SU-DHL-6 (cell line): Measurements from ENCODE around the gene HIVEP2.

Experiments
- H2AFZ ChIP-seq: fragments of 200-600 bp; sonication (generic); 2 replicates; pipeline ENCODE4 v1.6.1; 2014; ENCODE audit warnings: low read depth, mild to moderate bottlenecking, moderate library complexity, mixed read lengths, antibody characterized with exemption, low read length; ENCODE audit not compliant: severe bottlenecking
- H3F3A ChIP-seq: fragments of 200-600 bp; shearing (Covaris generic); 2 replicates; pipeline ENCODE4 v1.6.0; 2016; ENCODE audit warnings: antibody characterized with exemption, mild to moderate bottlenecking; ENCODE audit not compliant: insufficient read depth
- H3K27ac ChIP-seq: fragments of 200-600 bp; sonication (generic); 2 replicates; pipeline ENCODE4 v1.5.1; 2016; ENCODE audit warnings: low read depth, mild to moderate bottlenecking, low read length, moderate library complexity, mixed read lengths
- H3K27me3 ChIP-seq: fragments of 200-600 bp; sonication (generic), shearing (Covaris generic); 2 replicates; pipeline ENCODE4 v1.6.0; 2014; ENCODE audit warnings: mild to moderate bottlenecking, low read length
- H3K36me3 ChIP-seq: fragments of 200-600 bp; sonication (generic); 2 replicates; pipeline ENCODE4 v1.6.1; 2014; ENCODE audit warnings: mild to moderate bottlenecking, low read length, mixed read lengths
- H3K4me2 ChIP-seq: fragments of 300-600, 200-600 bp; shearing (Covaris generic), sonication (generic); 2 replicates; pipeline ENCODE4 v1.6.0; 2014; ENCODE audit warnings: low read length, low read depth, mild to moderate bottlenecking; ENCODE audit not compliant: poor library complexity, severe bottlenecking
- H3K4me3 ChIP-seq: fragments of 200-600 bp; sonication (generic); 2 replicates; pipeline ENCODE4 v1.5.1; 2014; ENCODE audit warnings: antibody characterized with exemption, low read length, mild to moderate bottlenecking, mixed read lengths; ENCODE audit not compliant: insufficient read depth, poor library complexity, severe bottlenecking
- H3K79me2 ChIP-seq: fragments of 200-600 bp; sonication (generic); 2 replicates; pipeline ENCODE4 v1.6.1; 2014; ENCODE audit warnings: mild to moderate bottlenecking, low read length, moderate library complexity; ENCODE audit not compliant: insufficient read depth
- H3K9ac ChIP-seq: fragments of 200-600 bp; sonication (generic); 2 replicates; pipeline ENCODE4 v1.7.0; 2014; ENCODE audit warnings: mild to moderate bottlenecking, low read length
- H3K9me2 ChIP-seq: fragments of 200-600 bp; sonication (generic); replicated peaks from 2 replicates; pipeline ENCODE4 v1.6.1; 2014; ENCODE audit warnings: low read length; ENCODE audit not compliant: insufficient read depth
- H3K9me3 ChIP-seq: fragments of 200-600 bp; sonication (generic); 2 replicates; pipeline ENCODE4 v1.6.1; 2014; ENCODE audit warnings: low read length, mixed read lengths; ENCODE audit not compliant: insufficient read depth
- H4K20me1 ChIP-seq: fragments of 200-600 bp; sonication (generic); 2 replicates; pipeline ENCODE4 v1.6.1; 2014; ENCODE audit warnings: low read depth, mild to moderate bottlenecking, antibody characterized with exemption, low read length, moderate library complexity, mixed read lengths
- EZH2phosphoT487 ChIP-seq: fragments of 200-600 bp; sonication (generic), shearing (Covaris generic); conservative IDR thresholded peaks from 2 replicates; pipeline ENCODE4 v1.6.1; 2018; ENCODE audit warnings: mild to moderate bottlenecking, antibody characterized with exemption, low read length, moderate library complexity, mixed read lengths
- TF ChIP-seq, protein P1 (sequence below): fragments of 200-600 bp; sonication (generic); IDR thresholded peaks from one replicate; pipeline ENCODE4 v1.5.1; 2017; ENCODE audit warnings: antibody characterized with exemption, mild to moderate bottlenecking, low read length, moderate library complexity; ENCODE audit not compliant: insufficient read depth, poor library complexity, severe bottlenecking

The HIVEP2 gene

GRCh38 chr6:142953373-142954273 is 8.6 kb upstream of the HIVEP2 start:
- Histone ChIP-seq H3K4me3 (no peak overlapping the region), H3K36me3 (no peaks in the 10 kb centered on the region), H3K27me3 (no peaks in the 10 kb centered on the region), H3K9me3 (no peaks in the 10 kb centered on the region), H2AFZ (no peak overlapping the region), H3K4me2 (no peak overlapping the region), H3F3A (peaks cover under 1% of the 10 kb centered on the region; the same call in 1 of the 2 replicates), H3K9ac (no peak overlapping the region), H3K27ac (no peak overlapping the region), H3K9me2 (no peaks in the 10 kb centered on the region), H3K79me2 (no peaks in the 10 kb centered on the region), H4K20me1 (no peaks in the 10 kb centered on the region)
- TF ChIP-seq, protein P1, sequence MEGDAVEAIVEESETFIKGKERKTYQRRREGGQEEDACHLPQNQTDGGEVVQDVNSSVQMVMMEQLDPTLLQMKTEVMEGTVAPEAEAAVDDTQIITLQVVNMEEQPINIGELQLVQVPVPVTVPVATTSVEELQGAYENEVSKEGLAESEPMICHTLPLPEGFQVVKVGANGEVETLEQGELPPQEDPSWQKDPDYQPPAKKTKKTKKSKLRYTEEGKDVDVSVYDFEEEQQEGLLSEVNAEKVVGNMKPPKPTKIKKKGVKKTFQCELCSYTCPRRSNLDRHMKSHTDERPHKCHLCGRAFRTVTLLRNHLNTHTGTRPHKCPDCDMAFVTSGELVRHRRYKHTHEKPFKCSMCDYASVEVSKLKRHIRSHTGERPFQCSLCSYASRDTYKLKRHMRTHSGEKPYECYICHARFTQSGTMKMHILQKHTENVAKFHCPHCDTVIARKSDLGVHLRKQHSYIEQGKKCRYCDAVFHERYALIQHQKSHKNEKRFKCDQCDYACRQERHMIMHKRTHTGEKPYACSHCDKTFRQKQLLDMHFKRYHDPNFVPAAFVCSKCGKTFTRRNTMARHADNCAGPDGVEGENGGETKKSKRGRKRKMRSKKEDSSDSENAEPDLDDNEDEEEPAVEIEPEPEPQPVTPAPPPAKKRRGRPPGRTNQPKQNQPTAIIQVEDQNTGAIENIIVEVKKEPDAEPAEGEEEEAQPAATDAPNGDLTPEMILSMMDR = no peak

DNA sequence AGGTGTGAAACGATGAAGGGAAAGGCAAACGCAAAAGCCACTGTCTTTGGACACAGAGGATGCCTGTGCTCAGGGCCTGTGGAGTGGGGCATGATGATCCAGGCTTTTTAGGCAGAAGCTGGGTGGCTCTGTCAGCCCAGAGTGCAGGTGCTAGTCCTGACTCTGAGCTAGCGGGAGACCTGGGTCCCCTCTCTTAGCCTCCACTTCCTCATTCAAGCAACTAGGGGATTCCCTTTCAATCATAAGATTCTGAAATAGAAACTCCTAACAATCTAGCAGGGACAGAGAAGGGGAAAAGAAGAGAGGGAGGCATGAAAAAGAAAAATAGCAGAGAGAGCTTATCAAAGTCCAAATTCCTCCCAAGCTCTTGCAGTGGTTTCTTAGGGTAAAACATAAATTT is 7.6 kb upstream of the HIVEP2 start:
- H2AFZ ChIP-seq = no peak overlapping the region
- H3K79me2 ChIP-seq = no peaks in the 10 kb centered on the region
- no peak overlapping the region for H3K4me2 ChIP-seq
- no peak overlapping the region for H3K4me3 ChIP-seq
- TF ChIP-seq, protein P1 = no peak
- no peak for TF ChIP-seq EZH2phosphoT487
- H3K36me3 ChIP-seq = no peaks in the 10 kb centered on the region
- no peaks in the 10 kb centered on the region for H4K20me1 ChIP-seq
- H3K9me3 ChIP-seq = no peaks in the 10 kb centered on the region
- no peak overlapping the region for H3K27ac ChIP-seq
- no peaks in the 10 kb centered on the region for H3K9me2 ChIP-seq
- no peaks in the 10 kb centered on the region for H3K27me3 ChIP-seq
- H3F3A ChIP-seq = peaks cover 10% of the 10 kb centered on the region
- no peak overlapping the region for H3K9ac ChIP-seq

DNA sequence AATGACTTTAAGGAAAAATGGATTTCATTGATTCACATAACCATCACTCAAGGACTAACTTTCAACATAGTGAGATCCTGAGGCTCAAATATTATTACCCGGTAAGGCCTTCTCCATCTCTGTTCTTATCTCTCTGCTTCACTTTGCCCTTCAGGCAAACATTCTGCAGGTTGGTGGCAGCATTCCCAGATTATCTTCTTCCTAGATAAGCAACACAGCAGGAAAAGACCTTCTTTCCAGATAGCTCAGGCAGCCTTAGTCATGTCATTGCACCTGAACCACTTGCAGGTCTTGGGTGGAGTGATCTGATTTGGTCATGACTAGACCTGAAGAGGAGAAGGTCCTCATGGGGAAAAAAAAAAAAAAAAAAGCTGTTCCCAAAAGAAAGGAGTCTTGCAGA is 5.3 kb upstream of the HIVEP2 start:
- Histone ChIP-seq H3K27ac (no peak overlapping the region), H3K9ac (no peak overlapping the region), H3K9me2 (no peaks in the 10 kb centered on the region), H2AFZ (no peak overlapping the region), H3F3A (peaks cover 24% of the 10 kb centered on the region), H3K4me2 (no peak overlapping the region), H3K27me3 (no peaks in the 10 kb centered on the region), H4K20me1 (no peaks in the 10 kb centered on the region), H3K79me2 (no peaks in the 10 kb centered on the region), H3K36me3 (no peaks in the 10 kb centered on the region), H3K4me3 (no peak overlapping the region), H3K9me3 (no peaks in the 10 kb centered on the region)
- TF ChIP-seq, protein P1 = no peak
- TF ChIP-seq EZH2phosphoT487 = no peak
